Epidermal melanocyte (primary cell): ENCODE measurements around the gene DCAF12.
A peak's percentile ranks its signal among the peaks of the same experiment; 100 is the strongest.
"Not testable (repeated sequence)": the region's sequence is repeated elsewhere in the genome, so short reads cannot be mapped to it uniquely, and the experiment has no call there.

Experiments
- DNase-seq: peaks from one replicate; pipeline ENCODE4 v3.0.0; 2011; ENCODE audit warnings: low spot score; ENCODE audit not compliant: insufficient read length

The DCAF12 gene

GRCh38 chr9:34069831-34070230 lies 56.7 kb downstream of the DCAF12 start:
- no peak for DNase-seq

GRCh38 chr9:34065541-34065940 lies 61.0 kb downstream of the DCAF12 start:
- no peak for DNase-seq

- no peak for DNase-seq
Measured at GRCh38 chr9:34059954-34060353, 66.5 kb downstream of the DCAF12 start.

- no peak for DNase-seq
Measured at GRCh38 chr9:34059281-34059680, 67.2 kb downstream of the DCAF12 start.

- no peak for DNase-seq
Measured at GRCh38 chr9:34049630-34050384, 76.7 kb downstream of the DCAF12 start.

GRCh38 chr9:34048727-34049629 lies 77.5 kb downstream of the DCAF12 start, which contains the start of gene UBAP2:
TSS of gene UBAP2 (minus strand) at chr9:34048887. CDS start at chr9:34017148, 31,739 bp downstream.
- DNase-seq, result peak; percentile 93

- no peak for DNase-seq
Measured at GRCh38 chr9:34047864-34048726, 78.4 kb downstream of the DCAF12 start.

- DNase-seq, result no peak
Measured at GRCh38 chr9:34046784-34047379, 79.6 kb downstream of the DCAF12 start.

GRCh38 chr9:34045903-34046302 lies 80.6 kb downstream of the DCAF12 start:
- no peak for DNase-seq

- not testable (repeated sequence) for DNase-seq
Measured at GRCh38 chr9:34042074-34042473, 84.4 kb downstream of the DCAF12 start.

GRCh38 chr9:34038851-34039250 lies 87.6 kb downstream of the DCAF12 start:
- not testable (repeated sequence) for DNase-seq

GRCh38 chr9:34037626-34038025 lies 88.9 kb downstream of the DCAF12 start:
- no peak for DNase-seq

GRCh38 chr9:34036625-34037024 lies 89.9 kb downstream of the DCAF12 start:
- DNase-seq, result no peak
